HCT116 (cell line): ENCODE results near the gene PRDM11. TPM values are rescaled to one million over a fixed set of nuclear protein-coding genes. Genes with fewer than 3 reads are reported as not detected.

Experiments used
- ATAC-seq: fragments of 200-7000 bp; cut with Tn5 transposase; 2 replicates; pipeline ENCODE4 v1.9.1; 2020; ENCODE audit warnings: mild to moderate bottlenecking, moderate library complexity
- BruUV-seq: library from RNA; stranded (reverse); fragments of 400-500 nt; replicated peaks from 2 replicates; lab custom pipeline; 2021; lab: Mats Ljungman, UMichigan
- CTCF ChIA-PET: fragments of 300-600 bp; sonication (Branson Sonifier 250); formaldehyde crosslinking; loops from one replicate; lab custom pipeline; 2021; ENCODE audit warnings: antibody characterized with exemption; lab: Charles Lee
- POLR2A ChIA-PET: fragments of 300-600, 350-600 bp; sonication (Branson Sonifier 250); formaldehyde crosslinking; loops from one replicate; lab custom pipeline; 2021; ENCODE audit warnings: antibody characterized with exemption; lab: Charles Lee
- RAD21 ChIA-PET, 2 experiments: fragments of 300-600 bp; sonication (Branson Sonifier 250); formaldehyde crosslinking; loops; one replicate each; lab custom pipeline; 2023; ENCODE audit warnings: low total read pairs in 2 of 2; ENCODE audit not compliant: uncharacterized antibody in 2 of 2, unreplicated experiment in 2 of 2, low non-redundant PET in 1 of 2; lab: Charles Lee
- DNase-seq: peaks from one replicate; pipeline ENCODE4 v3.0.0-alpha.2; 2010; ENCODE audit warnings: low read depth, low spot score
- H2AFZ ChIP-seq: fragments of 200-600 bp; shearing (Covaris generic), sonication (generic); 2 replicates; pipeline ENCODE4 v1.6.1; 2017; ENCODE audit warnings: low read depth, mixed run types, mixed read lengths, antibody characterized with exemption, low read length; ENCODE audit not compliant: poor library complexity, severe bottlenecking
- H3K27ac ChIP-seq: 2 replicates; pipeline ENCODE4 v1.5.1; 2012; ENCODE audit warnings: low read depth, low read length
- H3K27me3 ChIP-seq: fragments of 200-600 bp; sonication (generic); 2 replicates; pipeline ENCODE4 v1.6.1; 2016; ENCODE audit warnings: mixed run types, low read length, mixed read lengths; ENCODE audit not compliant: insufficient read depth
- H3K36me3 ChIP-seq, 2 experiments: fragments of 200-500 bp in 1 of 2; fragments of 200-600 bp in 1 of 2; sonication (Bioruptor generic) in 1 of 2; sonication (generic) in 1 of 2; 2 replicates each; pipeline versions ENCODE4 v1.5.1 to v1.6.1; 2014 to 2016; ENCODE audit warnings: low read length in 2 of 2, inconsistent platforms in 1 of 2, mixed read lengths in 1 of 2, mixed run types in 1 of 2; ENCODE audit not compliant: insufficient read depth in 2 of 2, control insufficient read depth in 1 of 2
- H3K4me1 ChIP-seq, 2 experiments: fragments of 200-600 bp in 1 of 2; sonication (generic) in 1 of 2; 2 replicates each; pipeline versions ENCODE4 v1.5.1 to v1.6.1; 2012 to 2017; ENCODE audit warnings: low read length in 2 of 2, inconsistent platforms in 1 of 2, mild to moderate bottlenecking in 1 of 2, mixed read lengths in 1 of 2, mixed run types in 1 of 2, moderate library complexity in 1 of 2; ENCODE audit not compliant: insufficient read depth in 2 of 2, control insufficient read depth in 1 of 2
- H3K4me2 ChIP-seq: fragments of 200-600 bp; sonication (generic); 2 replicates; pipeline ENCODE4 v1.6.1; 2017; ENCODE audit warnings: mixed run types, low read length, mixed read lengths
- H3K4me3 ChIP-seq, 2 experiments: fragments of 200-600 bp in 1 of 2; sonication (generic) in 1 of 2; replicated peaks in 1 of 2; 2 replicates each; pipeline ENCODE4 v1.5.1; 2011 to 2016; ENCODE audit warnings: low read length in 2 of 2, control low read depth in 1 of 2, low read depth in 1 of 2, mild to moderate bottlenecking in 1 of 2, mixed read lengths in 1 of 2, mixed run types in 1 of 2
- H3K79me2 ChIP-seq: fragments of 200-600 bp; sonication (generic); 2 replicates; pipeline ENCODE4 v1.6.1; 2017; ENCODE audit warnings: mild to moderate bottlenecking, mixed run types, low read length, moderate library complexity, mixed read lengths; ENCODE audit not compliant: insufficient read depth
- H3K9ac ChIP-seq: fragments of 200-600 bp; sonication (generic); 2 replicates; pipeline ENCODE4 v1.6.1; 2016; ENCODE audit warnings: low read length, mixed read lengths
- H3K9me2 ChIP-seq: fragments of 200-600 bp; sonication (generic), shearing (Covaris generic); 2 replicates; pipeline ENCODE4 v1.6.1; 2017; ENCODE audit warnings: mixed run types, mild to moderate bottlenecking, moderate library complexity; ENCODE audit not compliant: insufficient read depth
- H3K9me3 ChIP-seq, 2 experiments: fragments of 200-500 bp in 1 of 2; fragments of 200-600 bp in 1 of 2; sonication (Bioruptor generic) in 1 of 2; sonication (generic) in 1 of 2; 2 replicates each; pipeline ENCODE4 v1.6.1; 2014 to 2017; ENCODE audit warnings: low read length in 2 of 2, mixed read lengths in 2 of 2, inconsistent platforms in 1 of 2, low read depth in 1 of 2, mild to moderate bottlenecking in 1 of 2, mixed run types in 1 of 2, moderate library complexity in 1 of 2; ENCODE audit not compliant: control insufficient read depth in 1 of 2, insufficient read depth in 1 of 2
- H4K20me1 ChIP-seq: fragments of 200-600 bp; sonication (generic), shearing (Covaris generic); 2 replicates; pipeline ENCODE4 v1.6.1; 2017; ENCODE audit warnings: mixed run types, mild to moderate bottlenecking, moderate library complexity; ENCODE audit not compliant: insufficient read depth
- ATF3 ChIP-seq: IDR thresholded peaks from 2 replicates; pipeline ENCODE4 v1.6.1; 2012
- EZH2 ChIP-seq: fragments of 200-600 bp; sonication (generic); IDR thresholded peaks from 2 replicates; pipeline ENCODE4 v1.6.1; 2017; ENCODE audit warnings: antibody characterized with exemption, mixed run types
- MAX ChIP-seq: IDR thresholded peaks from 2 replicates; pipeline ENCODE4 v1.6.1; 2012
- POLR2AphosphoS5 ChIP-seq: IDR thresholded peaks from 2 replicates; pipeline ENCODE4 v1.6.1; 2011; ENCODE audit warnings: mild to moderate bottlenecking, low read depth, low read length, moderate library complexity
- RAD21 ChIP-seq: IDR thresholded peaks from 2 replicates; pipeline ENCODE4 v1.6.1; 2012; ENCODE audit warnings: low read depth, mild to moderate bottlenecking
- REST ChIP-seq: IDR thresholded peaks from 2 replicates; pipeline ENCODE4 v1.6.1; 2012; ENCODE audit warnings: low read depth
- TCF7L2 ChIP-seq: IDR thresholded peaks from 2 replicates; pipeline ENCODE4 v1.7.0; 2011; ENCODE audit warnings: borderline replicate concordance, inconsistent platforms; ENCODE audit not compliant: insufficient read depth, insufficient read length; ENCODE audit errors: extremely low read depth
- YY1 ChIP-seq: IDR thresholded peaks from 2 replicates; pipeline ENCODE4 v1.6.1; 2011; ENCODE audit warnings: low read length, low read depth, moderate library complexity, mild to moderate bottlenecking; ENCODE audit not compliant: insufficient replicate concordance; ENCODE audit errors: extremely low read depth
- intact Hi-C: fragments of 100-400 bp; cut with micrococcal nuclease; formaldehyde crosslinking; loops from 2 replicates; pipeline ENCODE4 v1.10.0; 2022
- total RNA-seq: library from RNA; stranded (reverse); gene quantifications from one replicate; pipeline ENCODE4 v1.2.1, GENCODE V29; 2021; ENCODE audit not compliant: unreplicated experiment

Gene PRDM11
- total RNA-seq, 1 experiment from 2014 or later, result 9.3 TPM

- H3K4me3 ChIP-seq, result no peak overlapping the region
- no peak overlapping the region for H3K27ac ChIP-seq
- no peaks in the 10 kb centered on the region for H3K36me3 ChIP-seq
- DNase-seq, result no peak
- H4K20me1 ChIP-seq, result no peaks in the 10 kb centered on the region
- ChIA-PET POLR2A (no interaction called here), RAD21 (no interaction called here), CTCF (interaction anchor here (1.1 kb wide), 1 partner anchor 17 kb away, joined by 3 read pairs; no protein-coding TSS in a partner anchor)
- BruUV-seq, result no TSS peak
- H3K4me1 ChIP-seq, result no peaks in the 10 kb centered on the region
- no peak overlapping the region for H3K9ac ChIP-seq
- no peak overlapping the region for H2AFZ ChIP-seq
- H3K4me2 ChIP-seq, result no peak overlapping the region
- TF ChIP-seq POLR2AphosphoS5 (no peak), EZH2 (no peak), RAD21 (no peak), ATF3 (no peak), YY1 (no peak), REST (no peak), TCF7L2 (no peak), MAX (no peak)
- no peaks in the 10 kb centered on the region for H3K9me3 ChIP-seq
- intact Hi-C loops, result no loop called here
- no peaks in the 10 kb centered on the region for H3K27me3 ChIP-seq
- H3K79me2 ChIP-seq, result no peaks in the 10 kb centered on the region
- no peaks in the 10 kb centered on the region for H3K9me2 ChIP-seq
- no peak for ATAC-seq
Measured at GRCh38 chr11:45216031-45216430, 69.6 kb downstream of the PRDM11 start.
